Sigmoid colon (tissue), 4 donors: ENCODE results near the gene JAM2.

Experiments used
- EP300 ChIP-seq, 4 donors: sonication (generic); formaldehyde crosslinking; IDR thresholded peaks; one replicate each; pipeline ENCODE4 v1.6.1; 2017; ENCODE audit warnings: antibody characterized with exemption in 4 of 4
- POLR2A ChIP-seq, 2 donors: fragments of 450-650 bp; IDR thresholded peaks; one replicate each; pipeline ENCODE4 v1.6.1; 2016; ENCODE audit warnings: antibody characterized with exemption in 2 of 2, mild to moderate bottlenecking in 2 of 2, moderate library complexity in 2 of 2
- POLR2AphosphoS5 ChIP-seq, 4 donors: sonication (generic); formaldehyde crosslinking; IDR thresholded peaks; one replicate each; pipeline ENCODE4 v1.6.1; 2017; ENCODE audit warnings: antibody characterized with exemption in 4 of 4
- TF ChIP-seq, protein P1 (sequence below), 4 experiments: fragments of 450-650 bp in 3 of 4; fragments of 200-600 bp in 1 of 4; IDR thresholded peaks; one replicate each; pipeline ENCODE4 v1.5.1; 2016 to 2019; ENCODE audit warnings: antibody characterized with exemption in 4 of 4, mild to moderate bottlenecking in 3 of 4, moderate library complexity in 2 of 4

- TF ChIP-seq, protein P1, sequence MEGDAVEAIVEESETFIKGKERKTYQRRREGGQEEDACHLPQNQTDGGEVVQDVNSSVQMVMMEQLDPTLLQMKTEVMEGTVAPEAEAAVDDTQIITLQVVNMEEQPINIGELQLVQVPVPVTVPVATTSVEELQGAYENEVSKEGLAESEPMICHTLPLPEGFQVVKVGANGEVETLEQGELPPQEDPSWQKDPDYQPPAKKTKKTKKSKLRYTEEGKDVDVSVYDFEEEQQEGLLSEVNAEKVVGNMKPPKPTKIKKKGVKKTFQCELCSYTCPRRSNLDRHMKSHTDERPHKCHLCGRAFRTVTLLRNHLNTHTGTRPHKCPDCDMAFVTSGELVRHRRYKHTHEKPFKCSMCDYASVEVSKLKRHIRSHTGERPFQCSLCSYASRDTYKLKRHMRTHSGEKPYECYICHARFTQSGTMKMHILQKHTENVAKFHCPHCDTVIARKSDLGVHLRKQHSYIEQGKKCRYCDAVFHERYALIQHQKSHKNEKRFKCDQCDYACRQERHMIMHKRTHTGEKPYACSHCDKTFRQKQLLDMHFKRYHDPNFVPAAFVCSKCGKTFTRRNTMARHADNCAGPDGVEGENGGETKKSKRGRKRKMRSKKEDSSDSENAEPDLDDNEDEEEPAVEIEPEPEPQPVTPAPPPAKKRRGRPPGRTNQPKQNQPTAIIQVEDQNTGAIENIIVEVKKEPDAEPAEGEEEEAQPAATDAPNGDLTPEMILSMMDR (IDR thresholded peaks at IDR 0.05), result no peak
- TF ChIP-seq EP300 (IDR thresholded peaks at IDR 0.05) (no peak), POLR2A (IDR thresholded peaks at IDR 0.05) (no peak), POLR2AphosphoS5 (IDR thresholded peaks at IDR 0.05) (no peak)
Observed at GRCh38 chr21:25709684-25710265, 70.7 kb downstream of the JAM2 start.
